ENCODE results near the gene MMP17.

Gene MMP17

DNA sequence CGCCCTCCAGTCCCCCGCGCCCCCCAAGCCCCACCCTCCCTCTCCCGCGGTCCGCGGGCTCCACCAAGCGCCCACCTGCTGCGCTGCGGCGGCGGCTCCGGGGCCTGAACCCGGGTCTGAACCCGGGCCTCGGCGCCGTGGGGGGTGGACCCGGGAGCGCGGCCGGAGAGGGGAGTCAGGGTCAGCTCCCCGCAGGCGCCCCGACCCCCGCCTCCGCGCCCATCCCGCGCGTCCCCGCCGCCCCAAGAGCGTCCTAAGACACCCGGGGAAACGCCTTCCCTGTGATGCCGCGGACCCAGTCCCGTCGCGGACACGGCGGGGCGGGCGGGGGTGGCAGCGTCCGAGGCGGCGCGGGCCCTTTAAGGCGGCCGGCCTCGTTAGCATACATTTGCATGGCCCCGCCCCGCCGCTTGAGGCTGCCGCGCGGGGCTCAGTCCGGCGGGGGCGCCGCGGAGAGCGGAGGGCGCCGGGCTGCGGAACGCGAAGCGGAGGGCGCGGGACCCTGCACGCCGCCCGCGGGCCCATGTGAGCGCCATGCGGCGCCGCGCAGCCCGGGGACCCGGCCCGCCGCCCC, at the start of gene MMP17:
TSS of gene MMP17 (plus strand) at position 433 of the 574 bp plus-strand sequence. CDS start at position 535, 102 bp downstream.
- peak in 1 of 2 donors; percentile 45 for DNase-seq

DNA sequence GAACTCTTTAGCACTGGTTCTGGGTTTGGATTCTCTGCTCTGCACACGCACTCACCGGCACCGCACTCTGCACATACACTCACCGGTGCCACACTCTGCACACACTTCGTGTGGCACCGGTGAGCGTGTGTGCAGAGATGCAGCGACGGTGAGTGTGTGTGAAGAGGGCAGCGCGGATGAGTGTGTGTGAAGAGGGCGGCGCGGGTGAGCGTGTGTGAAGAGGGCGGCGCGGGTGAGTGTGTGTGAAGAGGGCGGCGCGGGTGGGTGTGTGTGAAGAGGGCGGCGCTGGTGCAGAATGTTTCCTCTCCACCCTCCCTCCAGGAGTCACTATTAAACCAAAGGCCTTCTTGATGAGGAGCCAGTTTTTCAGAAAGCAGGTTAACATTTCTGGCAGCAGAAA, 49.2 kb upstream of the MMP17 start:
- DNase-seq: no peak

DNA sequence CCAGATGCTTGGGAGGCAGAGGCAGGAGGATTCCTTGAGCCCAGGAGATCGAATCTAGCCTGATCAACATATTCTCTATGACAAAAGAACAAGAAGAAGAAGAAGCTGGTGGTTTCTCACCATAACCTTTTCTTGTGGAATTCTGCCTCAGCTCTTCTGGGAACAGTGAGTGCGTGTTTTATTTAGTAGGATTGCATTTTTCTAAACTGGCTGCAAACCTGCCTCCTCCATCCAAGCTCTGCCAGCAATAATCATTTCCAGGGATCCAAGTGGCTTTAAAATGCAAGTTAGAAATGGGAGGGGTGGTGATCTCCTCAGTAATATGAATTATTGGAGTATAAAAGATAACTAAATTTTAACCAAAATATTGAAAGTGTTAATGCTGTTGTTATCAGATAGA, 46.1 kb upstream of the MMP17 start:
- no peak for DNase-seq

DNA sequence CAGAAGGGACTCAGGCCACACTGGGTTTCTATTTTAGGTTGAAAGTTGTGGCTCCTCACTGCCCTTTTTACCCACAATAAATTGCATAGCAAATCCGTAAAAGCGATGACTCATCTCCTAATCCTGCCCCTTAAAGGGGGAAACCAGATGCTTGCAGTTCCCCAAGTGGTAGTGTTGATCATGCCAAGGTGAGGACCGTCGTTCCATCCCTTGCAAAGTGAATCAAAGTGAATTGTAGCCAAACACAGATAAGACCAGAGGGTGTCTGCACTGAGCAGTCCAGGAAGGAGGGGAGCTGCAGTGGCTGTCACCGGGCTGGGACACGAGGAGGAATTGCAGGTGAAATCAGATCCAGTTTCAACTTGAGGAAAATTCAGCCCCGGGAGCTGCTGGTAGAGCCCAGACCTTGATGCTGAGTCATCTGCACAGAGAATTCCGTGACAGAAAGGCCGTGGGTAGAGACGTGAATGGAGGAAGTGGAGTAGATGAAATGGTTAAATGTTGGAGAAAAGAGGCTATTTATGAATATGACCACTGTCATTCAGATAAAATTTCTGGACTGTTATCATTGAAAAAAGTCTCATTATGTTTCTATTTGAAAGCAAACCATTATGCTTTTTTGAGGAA, 44.2 kb upstream of the MMP17 start:
- DNase-seq: no peak

DNA sequence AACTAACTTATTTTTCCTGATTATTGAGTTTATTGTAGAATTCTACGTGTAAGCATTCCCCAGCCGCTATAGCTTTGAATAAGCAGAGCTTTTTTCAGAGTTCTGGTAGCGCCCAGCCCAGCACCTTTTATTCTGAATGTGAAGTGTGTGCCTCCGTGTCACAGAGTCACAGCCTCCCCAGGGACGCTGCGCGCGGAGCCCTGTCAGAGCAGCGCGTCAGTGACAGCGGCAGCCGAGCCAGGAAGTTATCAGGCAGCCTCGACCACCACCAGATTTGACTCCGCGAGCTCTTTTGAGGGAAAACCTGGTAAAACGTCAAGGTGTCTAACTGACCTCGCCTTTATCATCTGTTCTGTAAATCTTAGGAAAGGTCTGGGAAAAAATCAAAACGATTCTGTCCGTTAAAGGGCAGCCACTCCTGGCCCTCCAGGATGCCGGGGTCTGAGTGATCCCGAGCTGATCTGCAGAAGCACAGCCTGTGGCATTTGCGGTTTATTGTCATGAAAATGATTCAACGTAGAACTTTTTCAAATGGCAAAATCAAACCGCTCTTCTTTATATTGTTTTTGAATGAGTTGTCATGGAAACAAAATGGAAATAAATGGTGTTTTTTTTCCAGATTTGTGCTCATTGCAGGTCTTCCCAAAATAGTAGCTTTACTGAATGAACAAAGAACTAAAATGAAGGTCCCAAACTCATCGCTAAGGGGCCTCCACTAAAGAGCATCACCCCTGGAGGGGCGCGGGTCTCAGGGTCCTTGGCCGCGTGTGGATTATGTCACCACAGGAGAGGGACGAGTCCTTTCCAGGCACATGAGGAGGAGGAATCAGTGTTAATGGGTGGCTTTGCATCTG, 43.1 kb upstream of the MMP17 start:
- DNase-seq: no peak

DNA sequence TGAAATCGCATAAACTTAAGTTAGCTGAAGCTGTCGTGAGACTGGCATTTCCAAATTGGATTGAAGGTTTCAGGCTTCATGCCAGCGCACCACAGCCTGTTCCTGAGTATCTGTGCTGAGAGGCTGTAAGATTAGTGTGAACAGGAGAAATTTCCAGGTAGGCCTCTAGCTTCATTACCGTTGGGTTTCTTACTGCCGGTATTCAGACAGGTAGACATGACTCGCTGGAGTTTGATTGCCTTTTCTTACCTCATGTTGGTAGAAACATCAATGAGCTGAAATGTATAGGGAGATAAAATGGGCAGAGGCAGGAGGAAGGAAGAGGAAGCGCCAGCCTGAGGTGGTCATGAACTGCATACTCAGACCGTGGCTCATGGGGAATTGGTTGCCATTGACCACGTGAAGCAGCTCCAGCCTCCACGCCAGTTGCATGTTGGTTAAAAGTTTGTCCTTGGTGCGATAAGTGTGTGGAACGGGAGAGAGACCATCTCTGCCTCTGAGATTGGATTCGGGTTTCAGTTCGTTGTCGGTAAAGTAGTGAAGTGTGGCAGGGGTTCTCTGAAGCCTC, 42.3 kb upstream of the MMP17 start:
- DNase-seq: no peak

DNA sequence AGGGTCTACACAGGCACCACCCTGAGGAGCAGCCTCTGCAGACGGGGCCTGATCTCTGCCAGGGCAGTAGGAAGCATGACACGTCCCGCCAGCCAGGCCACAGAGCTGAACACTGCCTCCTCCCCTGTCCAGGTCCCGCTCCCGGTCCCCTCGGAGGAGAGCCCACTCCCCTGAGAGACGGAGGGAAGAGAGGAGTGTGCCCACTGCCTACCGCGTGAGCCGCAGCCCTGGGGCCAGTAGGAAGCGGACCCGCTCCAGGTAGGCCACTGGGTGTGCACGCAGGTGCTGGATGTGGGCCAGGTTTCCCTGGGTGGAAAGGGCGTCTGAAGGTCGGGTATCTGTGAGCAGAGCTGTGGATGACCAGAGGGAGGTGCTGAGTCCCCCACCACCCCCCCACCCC, 41.9 kb upstream of the MMP17 start:
- no peak for DNase-seq

DNA sequence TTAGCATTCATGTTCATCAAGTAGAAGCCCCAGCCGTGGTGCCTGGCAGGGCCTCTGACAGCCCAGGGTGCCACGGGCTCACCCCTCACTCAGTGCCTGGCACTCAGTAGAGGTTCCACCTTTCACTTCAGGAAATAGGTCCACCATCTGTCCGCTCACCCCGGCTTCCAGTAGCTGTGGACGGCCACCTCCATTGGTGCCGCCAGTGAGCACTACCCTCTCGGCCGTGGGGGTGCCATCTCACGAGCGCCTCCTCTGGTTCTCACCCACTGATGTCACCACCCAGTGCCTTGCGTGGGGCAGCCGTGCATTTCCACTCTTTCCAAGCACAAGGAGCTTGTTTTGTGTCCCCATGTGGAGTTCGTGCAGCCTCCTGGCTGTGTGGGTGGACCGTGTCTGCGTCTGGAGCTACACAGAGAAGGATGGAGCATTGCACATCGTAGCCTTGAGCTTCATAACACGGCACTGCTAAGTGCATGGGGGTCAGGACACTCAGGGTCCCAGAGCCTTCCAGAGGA, 41.0 kb upstream of the MMP17 start:
- no peak for DNase-seq

DNA sequence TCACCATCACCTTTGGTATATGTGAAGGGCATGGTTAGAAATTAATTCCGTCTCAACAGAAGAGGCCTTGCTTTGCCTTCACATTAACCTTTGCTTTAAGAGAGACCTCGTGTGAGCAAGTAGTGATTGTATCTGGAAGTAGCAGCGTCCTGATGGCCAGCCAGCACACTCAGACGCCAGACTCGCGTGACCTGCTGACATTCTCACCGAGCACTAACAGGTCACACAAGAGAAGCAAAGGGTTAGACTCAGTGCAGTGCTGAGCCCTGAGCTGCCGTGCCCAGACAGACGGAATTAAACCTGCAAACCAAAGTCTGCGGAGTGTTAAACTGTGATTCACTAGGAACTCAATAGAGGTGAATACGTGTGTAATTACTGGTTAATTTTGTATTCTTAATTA, 40.1 kb upstream of the MMP17 start:
- DNase-seq: no peak

DNA sequence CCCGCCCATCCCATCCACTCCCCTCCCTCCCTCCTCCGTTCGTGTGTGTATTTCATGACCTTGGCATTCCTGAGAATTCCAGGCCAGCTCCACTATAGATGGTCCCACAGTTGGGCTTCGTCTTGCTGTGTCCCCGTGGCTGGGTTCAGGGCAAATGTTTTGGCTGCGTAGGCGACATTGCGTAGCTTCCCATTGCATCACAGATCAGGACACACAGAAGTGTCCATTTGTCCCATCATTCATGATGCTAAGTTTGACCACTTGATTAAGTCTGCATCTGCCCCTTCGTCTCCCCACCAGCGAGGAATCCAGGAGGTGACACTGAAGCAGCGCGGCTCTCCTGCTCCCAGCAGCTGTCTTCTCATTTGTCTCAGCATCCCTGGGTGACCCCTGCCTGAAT, 38.6 kb upstream of the MMP17 start:
- no peak for DNase-seq

DNA sequence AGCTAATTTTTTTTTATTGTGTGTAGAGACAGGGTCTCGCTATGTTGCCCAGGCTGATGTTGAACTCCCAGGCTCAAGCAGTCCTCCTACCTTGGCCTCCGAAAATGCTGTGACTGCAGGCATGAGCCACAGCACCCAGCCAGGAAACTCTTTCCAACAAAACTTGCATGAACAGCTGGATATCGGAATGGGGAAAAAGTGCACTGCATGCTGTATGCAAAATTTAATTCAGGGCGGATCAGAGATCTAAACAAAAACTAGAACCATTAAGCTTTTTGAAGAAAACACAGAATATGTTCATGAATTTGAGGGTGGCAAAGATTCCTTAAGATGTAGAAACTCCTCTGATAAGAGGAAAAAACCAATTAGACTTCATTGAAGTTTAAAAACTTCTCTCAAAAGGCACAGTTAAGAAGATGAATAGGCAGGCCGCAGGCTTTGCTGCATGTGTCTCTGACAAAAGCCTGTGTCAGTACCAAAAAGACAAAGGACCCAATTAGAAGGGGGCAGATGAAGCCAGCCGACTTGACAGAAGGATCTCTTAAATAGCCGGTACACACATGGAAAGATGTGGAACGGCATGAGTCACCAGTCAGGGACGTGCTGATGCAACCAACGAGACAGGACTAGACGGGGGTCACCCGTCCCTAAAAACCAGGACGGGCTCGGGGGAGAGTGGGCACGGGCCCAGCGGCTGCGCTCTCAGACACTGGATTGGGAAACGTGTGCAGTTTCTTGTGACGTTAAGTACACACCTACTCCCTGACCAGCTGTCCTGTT, 34.8 kb upstream of the MMP17 start:
- DNase-seq: no peak

DNA sequence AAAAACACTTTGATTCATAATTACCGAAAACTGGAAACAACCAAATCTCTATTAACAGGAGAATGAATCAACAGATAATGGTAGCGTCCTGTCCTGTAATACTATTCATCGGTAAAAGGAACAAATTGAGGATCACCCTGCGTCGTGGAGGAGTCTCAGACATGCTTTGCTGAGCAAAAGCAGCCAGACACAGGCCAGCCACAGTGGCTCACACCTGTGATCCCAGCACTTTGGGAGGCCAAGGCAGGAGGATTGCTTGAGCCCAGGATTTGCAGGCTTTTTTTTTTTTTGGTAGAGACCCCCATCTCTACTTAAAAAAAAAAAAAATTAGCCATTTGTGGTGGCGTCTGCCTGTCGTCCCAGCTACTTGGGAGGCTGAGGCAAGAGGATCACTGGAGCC, 34.1 kb upstream of the MMP17 start:
- DNase-seq: no peak

DNA sequence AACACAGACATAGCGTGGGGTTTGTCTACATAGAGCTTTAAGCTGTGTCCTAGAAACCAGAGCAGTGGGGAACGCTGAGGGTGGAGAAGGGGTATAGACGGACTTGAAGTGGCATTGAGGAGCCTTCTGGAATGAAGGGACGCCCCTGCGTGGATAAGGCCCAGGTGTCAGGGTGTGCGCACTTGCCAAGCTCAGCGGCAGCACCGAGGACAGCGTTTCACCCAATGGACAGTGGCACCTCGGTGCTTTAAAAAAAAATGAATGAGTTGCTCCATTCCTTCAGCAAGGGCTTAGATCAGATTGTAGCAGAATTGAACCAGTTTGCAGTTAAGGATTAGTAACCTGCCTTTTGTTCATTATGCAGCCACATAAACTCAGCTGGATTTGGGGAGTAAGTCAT, 33.6 kb upstream of the MMP17 start:
- no peak for DNase-seq

DNA sequence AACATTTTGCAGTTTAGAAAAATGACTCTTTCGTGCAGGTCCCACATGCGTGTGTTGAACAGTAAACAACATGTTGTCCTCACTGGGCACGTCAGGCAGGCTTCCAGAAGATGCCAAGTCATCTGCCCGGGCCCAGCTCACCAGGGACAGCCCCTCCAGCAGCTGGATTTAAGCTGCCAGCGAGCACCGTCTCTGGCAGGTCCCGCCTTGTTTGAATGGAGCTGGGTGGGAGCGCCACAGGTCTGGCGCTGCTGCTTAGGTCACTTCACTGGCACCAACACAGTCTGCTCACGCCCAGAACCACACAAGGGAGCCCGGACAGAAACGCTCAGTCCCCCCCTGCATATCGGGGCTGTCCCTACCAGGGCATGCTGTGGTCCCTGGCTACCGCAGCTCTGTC, 33.1 kb upstream of the MMP17 start:
- no peak for DNase-seq

DNA sequence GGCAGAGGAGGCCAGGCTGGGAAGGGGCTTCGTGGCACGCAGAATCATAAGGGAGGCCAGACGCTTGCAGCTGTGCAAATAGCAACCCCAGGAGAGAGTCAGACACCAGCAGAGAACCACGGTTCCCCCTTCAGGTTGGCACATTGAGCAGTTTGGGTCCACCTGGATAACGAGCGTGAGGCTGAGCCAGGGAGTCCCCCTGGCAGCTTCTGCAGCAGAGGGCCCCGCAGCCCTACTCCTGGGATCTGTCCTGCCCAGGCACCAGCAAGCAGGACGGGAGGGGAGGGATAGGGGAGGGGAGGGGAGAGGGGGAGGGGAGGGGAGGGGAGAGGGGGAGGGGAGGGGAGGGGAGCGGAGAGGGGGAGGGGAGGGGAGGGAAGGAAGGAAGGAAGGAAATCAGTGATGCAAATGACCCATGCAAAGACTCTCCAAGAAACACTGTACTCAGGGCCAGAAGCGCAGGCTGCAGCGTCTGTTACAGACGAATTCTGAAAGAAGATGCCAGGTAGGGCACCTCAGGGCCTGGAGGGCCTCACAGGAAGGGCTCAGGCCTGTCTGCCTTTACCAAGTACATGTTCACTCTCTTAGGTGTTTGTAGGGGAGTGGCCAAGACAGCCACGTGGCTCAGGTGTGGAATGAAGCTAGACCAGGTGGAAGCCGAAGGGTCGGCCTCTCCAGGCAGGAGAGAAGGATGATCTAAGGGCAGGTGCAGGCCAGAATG, 32.3 kb upstream of the MMP17 start:
- no peak for DNase-seq

DNA sequence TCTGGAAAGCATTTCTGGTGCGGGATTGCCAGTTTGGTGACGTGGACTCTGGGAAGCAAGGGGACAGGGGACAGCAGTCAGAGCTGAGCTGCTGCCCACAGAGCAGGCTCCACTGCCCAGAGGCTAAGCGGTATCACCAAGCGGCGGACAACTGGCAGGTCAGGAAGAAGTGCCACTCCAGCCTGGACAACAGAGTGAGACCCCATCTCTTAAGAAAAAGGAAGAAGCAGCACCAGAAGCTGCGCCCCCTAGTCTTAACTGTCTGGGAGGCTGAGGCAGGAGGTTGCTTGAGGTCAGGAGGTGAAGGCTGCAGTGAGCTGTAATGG, 31.8 kb upstream of the MMP17 start:
- DNase-seq: no peak

DNA sequence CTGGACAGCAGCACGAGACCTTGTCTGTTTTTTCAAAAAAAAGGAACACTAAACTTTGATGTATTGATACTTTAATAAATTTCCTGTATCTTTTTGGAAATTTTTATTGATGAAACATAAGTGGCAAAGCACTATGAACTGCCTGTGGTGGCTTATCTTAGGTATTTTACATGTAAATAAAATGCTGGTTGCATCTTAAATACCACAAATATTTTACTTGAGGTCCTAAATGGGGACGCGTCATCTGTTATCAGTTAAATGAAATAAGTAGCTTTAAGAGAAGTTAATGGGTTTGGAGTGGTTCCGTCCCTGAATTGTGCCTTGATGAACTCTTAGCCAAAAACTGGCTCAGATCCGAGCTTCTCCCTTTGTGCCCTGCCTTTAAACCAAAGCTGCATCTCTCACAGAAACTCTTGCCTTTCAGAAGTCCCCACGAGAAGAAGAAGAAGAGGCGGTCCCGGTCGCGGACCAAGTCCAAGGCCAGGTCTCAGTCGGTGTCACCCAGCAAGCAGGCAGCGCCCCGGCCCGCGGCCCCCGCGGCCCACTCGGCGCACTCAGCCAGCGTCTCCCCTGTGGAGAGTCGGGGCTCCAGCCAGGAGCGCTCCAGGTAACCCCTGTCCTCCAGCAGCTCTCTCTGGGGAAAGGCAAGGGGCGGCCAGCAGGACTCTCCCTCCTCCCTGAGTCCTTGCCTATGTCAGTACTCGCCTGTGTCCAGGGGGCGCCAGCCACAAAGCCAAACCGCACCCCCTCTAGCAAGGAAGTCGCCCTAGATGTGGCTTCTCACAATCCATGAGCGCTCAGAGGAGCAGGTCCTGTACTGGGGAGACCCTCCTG, 31.2 kb upstream of the MMP17 start:
- no peak for DNase-seq

DNA sequence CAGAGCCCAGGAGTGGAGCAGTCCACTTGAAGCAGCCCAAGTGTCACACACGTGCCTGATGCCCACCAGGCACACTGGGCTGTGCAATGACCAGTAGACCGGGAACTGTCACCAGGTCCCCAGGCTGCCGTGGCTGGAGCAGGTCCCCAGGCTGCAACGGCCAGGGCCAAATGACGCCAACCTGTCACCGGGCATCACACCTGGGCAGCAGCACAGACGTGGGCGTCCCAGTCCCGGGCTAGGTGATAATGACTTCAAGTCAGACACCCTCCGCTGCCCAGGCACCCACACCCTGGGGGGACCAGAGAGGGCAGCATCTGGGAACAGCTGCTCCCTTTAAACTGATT, 30.6 kb upstream of the MMP17 start:
- DNase-seq: no peak

DNA sequence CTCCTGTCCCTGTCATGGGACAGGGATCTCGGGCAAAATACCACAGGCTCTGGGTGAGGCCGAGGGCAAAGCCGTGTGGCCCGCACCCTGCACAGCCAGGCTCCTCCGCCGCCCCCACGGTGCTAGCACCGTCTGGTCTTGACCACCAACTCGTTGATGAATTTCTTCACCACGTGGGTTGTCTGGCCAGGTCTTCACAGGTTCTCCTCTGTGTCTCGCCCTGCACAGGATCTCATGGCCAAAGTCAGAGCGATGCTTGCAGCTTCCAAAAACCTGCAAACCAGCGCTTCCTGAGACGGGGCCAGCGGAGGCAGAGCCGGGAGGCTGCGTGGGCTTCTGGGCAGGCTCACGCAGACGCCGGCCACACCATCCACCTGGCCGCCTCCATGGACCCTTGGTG, 29.0 kb upstream of the MMP17 start:
- no peak for DNase-seq

DNA sequence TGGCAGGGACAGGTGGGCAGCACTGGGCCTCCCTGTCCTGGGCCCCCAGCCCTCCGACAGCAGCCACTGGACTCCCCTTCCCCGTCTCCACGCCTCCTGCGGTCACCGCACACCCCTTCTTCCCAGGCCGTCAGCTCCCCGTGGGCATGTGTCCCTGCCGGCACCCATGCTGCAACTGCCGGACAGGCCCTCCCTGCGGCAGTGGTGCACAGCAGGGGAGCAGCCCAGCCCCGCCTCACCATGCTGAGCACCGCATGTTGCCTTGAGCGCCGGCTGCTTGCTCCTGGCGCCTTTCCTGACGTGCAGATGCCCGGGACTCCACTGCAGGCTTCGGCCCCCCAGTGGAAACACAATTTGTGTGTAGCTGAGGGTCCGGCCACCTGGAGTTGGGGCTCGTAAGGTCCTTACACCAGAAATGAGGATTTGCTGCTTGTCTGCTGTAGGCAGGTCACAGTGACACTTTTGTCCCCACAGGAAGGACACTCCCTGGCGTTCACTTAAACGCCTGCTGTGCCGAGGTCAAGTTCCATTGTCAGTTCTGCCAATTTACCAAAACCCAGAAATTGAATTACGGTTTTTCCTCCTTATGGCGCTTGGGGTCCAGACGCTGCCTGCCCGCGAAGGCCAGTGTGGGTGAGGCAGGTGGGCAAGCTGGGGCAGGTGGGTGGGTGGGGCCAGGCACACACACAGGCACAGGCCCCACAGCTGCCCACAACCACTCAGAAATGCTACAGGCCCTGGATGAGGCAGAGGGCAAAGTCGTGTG, 28.2 kb upstream of the MMP17 start:
- DNase-seq: no peak
